ENCODE measurements around the gene P4HTM. TPM values are rescaled to one million over a fixed set of nuclear protein-coding genes. Genes with fewer than 3 reads are reported as not detected.

Gene P4HTM
- total RNA-seq, 1 donor from 2014 or later: 25.0 TPM

DNA sequence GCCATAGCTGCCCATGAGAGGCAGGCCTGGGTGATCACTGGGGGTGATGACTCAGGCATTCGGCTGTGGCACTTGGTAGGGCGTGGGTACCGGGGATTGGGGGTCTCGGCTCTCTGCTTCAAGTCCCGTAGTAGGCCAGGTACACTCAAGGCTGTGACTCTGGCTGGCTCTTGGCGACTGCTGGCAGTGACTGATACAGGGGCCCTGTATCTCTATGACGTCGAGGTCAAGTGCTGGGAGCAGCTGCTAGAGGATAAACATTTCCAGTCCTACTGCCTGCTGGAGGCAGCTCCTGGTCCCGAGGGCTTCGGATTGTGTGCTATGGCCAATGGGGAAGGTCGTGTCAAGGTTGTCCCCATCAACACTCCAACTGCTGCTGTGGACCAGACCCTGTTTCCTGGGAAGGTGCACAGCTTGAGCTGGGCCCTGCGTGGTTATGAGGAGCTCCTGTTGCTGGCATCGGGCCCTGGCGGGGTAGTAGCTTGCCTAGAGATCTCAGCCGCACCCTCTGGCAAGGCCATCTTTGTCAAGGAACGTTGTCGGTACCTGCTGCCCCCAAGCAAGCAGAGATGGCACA, 22.5 kb downstream of the P4HTM start:
- Histone ChIP-seq H3K27ac (ENCODE audit: low read depth, low read length) (no peak overlapping the region), H3K9me3 (ENCODE audit: insufficient read depth, low read depth, low read length) (no peaks in the 10 kb centered on the region), H3K4me1 (ENCODE audit: insufficient read depth, low read length) (peaks cover 16% of the 10 kb centered on the region), H3K4me3 (ENCODE audit: insufficient read depth, low read depth, low read length) (no peak overlapping the region), H3K36me3 (ENCODE audit: insufficient read depth, low read length) (peaks cover 27% of the 10 kb centered on the region), H3K27me3 (ENCODE audit: insufficient read depth, low read length) (no peaks in the 10 kb centered on the region), H3K9ac (ENCODE audit: low read length) (no peak overlapping the region), H3K79me2 (ENCODE audit: insufficient read depth, low read length) (peaks cover 95% of the 10 kb centered on the region), H4K20me1 (ENCODE audit: insufficient read depth, low read length) (peaks cover 83% of the 10 kb centered on the region), H3K4me2 (ENCODE audit: low read length) (no peak overlapping the region), H2AFZ (ENCODE audit: low read depth, low read length) (no peak overlapping the region)
- peaks cover 8% of the 10 kb centered on the region for H3K4me1 Mint-ChIP-seq (ENCODE audit: low read depth, unreplicated experiment)
- no peaks in the 10 kb centered on the region for H3K9me3 Mint-ChIP-seq (ENCODE audit: unreplicated experiment)
- H3K27ac Mint-ChIP-seq (ENCODE audit: unreplicated experiment): no peak overlapping the region
- DNase-seq (ENCODE audit: low read depth) (no peak), FAIRE-seq (no peak)
- H3K27me3 Mint-ChIP-seq (ENCODE audit: low read depth, unreplicated experiment): no peaks in the 10 kb centered on the region
- TF ChIP-seq EZH2 (IDR thresholded peaks at IDR 0.05; ENCODE audit: insufficient read depth, low read length): no peak
- TF ChIP-seq, protein P1, sequence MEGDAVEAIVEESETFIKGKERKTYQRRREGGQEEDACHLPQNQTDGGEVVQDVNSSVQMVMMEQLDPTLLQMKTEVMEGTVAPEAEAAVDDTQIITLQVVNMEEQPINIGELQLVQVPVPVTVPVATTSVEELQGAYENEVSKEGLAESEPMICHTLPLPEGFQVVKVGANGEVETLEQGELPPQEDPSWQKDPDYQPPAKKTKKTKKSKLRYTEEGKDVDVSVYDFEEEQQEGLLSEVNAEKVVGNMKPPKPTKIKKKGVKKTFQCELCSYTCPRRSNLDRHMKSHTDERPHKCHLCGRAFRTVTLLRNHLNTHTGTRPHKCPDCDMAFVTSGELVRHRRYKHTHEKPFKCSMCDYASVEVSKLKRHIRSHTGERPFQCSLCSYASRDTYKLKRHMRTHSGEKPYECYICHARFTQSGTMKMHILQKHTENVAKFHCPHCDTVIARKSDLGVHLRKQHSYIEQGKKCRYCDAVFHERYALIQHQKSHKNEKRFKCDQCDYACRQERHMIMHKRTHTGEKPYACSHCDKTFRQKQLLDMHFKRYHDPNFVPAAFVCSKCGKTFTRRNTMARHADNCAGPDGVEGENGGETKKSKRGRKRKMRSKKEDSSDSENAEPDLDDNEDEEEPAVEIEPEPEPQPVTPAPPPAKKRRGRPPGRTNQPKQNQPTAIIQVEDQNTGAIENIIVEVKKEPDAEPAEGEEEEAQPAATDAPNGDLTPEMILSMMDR (IDR thresholded peaks at IDR 0.05; ENCODE audit: insufficient read depth, low read depth, low read length): no peak
- no peak overlapping the region for H3K4me3 Mint-ChIP-seq (ENCODE audit: unreplicated experiment)
- H3K36me3 Mint-ChIP-seq (ENCODE audit: low read depth, unreplicated experiment): peaks cover 26% of the 10 kb centered on the region

DNA sequence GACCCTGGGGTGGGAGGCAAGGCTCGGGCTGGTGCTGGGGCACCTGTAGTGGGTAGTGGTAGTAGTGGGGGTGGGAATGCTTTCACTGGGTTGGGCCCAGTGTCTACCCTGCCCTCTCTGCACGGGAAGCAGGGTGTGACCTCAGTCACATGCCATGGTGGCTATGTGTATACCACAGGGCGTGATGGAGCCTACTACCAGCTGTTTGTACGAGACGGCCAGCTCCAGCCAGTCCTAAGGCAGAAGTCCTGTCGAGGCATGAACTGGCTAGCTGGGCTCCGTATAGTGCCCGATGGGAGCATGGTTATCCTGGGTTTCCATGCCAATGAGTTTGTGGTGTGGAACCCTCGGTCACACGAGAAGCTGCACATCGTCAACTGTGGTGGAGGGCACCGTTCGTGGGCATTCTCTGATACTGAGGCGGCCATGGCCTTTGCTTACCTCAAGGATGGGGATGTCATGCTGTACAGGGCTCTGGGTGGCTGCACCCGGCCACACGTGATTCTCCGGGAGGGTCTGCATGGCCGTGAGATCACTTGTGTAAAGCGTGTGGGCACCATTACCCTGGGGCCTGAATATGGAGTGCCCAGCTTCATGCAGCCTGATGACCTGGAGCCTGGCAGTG, 23.2 kb downstream of the P4HTM start:
- Mint-ChIP-seq H3K4me1 (ENCODE audit: low read depth, unreplicated experiment) (peaks cover 7% of the 10 kb centered on the region), H3K4me3 (ENCODE audit: unreplicated experiment) (no peak overlapping the region), H3K9me3 (ENCODE audit: unreplicated experiment) (no peaks in the 10 kb centered on the region), H3K27me3 (ENCODE audit: low read depth, unreplicated experiment) (no peaks in the 10 kb centered on the region), H3K36me3 (ENCODE audit: low read depth, unreplicated experiment) (peaks cover 26% of the 10 kb centered on the region), H3K27ac (ENCODE audit: unreplicated experiment) (no peak overlapping the region)
- TF ChIP-seq, protein P1 (IDR thresholded peaks at IDR 0.05; ENCODE audit: insufficient read depth, low read depth, low read length): no peak
- TF ChIP-seq EZH2 (IDR thresholded peaks at IDR 0.05; ENCODE audit: insufficient read depth, low read length): no peak
- Histone ChIP-seq H3K4me3 (ENCODE audit: insufficient read depth, low read depth, low read length) (no peak overlapping the region), H3K4me2 (ENCODE audit: low read length) (no peak overlapping the region), H3K27me3 (ENCODE audit: insufficient read depth, low read length) (no peaks in the 10 kb centered on the region), H3K79me2 (ENCODE audit: insufficient read depth, low read length) (peaks cover 92% of the 10 kb centered on the region), H4K20me1 (ENCODE audit: insufficient read depth, low read length) (peaks cover 79% of the 10 kb centered on the region), H3K36me3 (ENCODE audit: insufficient read depth, low read length) (peaks cover 27% of the 10 kb centered on the region), H3K9ac (ENCODE audit: low read length) (no peak overlapping the region), H3K4me1 (ENCODE audit: insufficient read depth, low read length) (peaks cover 18% of the 10 kb centered on the region), H2AFZ (ENCODE audit: low read depth, low read length) (no peak overlapping the region), H3K9me3 (ENCODE audit: insufficient read depth, low read depth, low read length) (no peaks in the 10 kb centered on the region), H3K27ac (ENCODE audit: low read depth, low read length) (no peak overlapping the region)
- FAIRE-seq: no peak
- no peak for DNase-seq (ENCODE audit: low read depth)
